ENCODE results near the gene ZNF620. TPM values are rescaled to one million over a fixed set of nuclear protein-coding genes. Genes with fewer than 3 reads are reported as not detected.
"Not testable (repeated sequence)": the region's sequence is repeated elsewhere in the genome, so short reads cannot be mapped to it uniquely, and the experiment has no call there.

Gene ZNF620
- total RNA-seq, 4 donors from 2014 or later, result 1.3 to 12.4 (median 5.9) TPM; not detected in 1

- H3K4me1 ChIP-seq, result no peaks in the 10 kb centered on the region
- DNase-seq, result no peak
- H3K27ac ChIP-seq, result no peak overlapping the region
- intact Hi-C loops (cut with DNase I; ENCODE audit: low total_unique reads), result no loop called here
- TF ChIP-seq CTCF (IDR thresholded peaks at IDR 0.05), result no peak
- TF ChIP-seq POLR2A (IDR thresholded peaks at IDR 0.05), result no peak
- no peak overlapping the region for H3K4me3 ChIP-seq
- H3K27me3 ChIP-seq, result no peaks in the 10 kb centered on the region
- peaks cover 0 to 32% of the 10 kb centered on the region in 2 donors for H3K9me3 ChIP-seq
- H3K36me3 ChIP-seq, result no peaks in the 10 kb centered on the region
Measured at GRCh38 chr3:40532252-40532651, 26.4 kb downstream of the ZNF620 start.

- Histone ChIP-seq H3K27me3 (no peaks in the 10 kb centered on the region), H3K9me3 (peaks cover 0 to 48% of the 10 kb centered on the region in 2 donors), H3K27ac (no peak overlapping the region), H3K4me3 (no peak overlapping the region), H3K36me3 (no peaks in the 10 kb centered on the region), H3K4me1 (no peaks in the 10 kb centered on the region)
- intact Hi-C loops (cut with DNase I; ENCODE audit: low total_unique reads), result no loop called here
- DNase-seq, result no peak
- TF ChIP-seq CTCF (IDR thresholded peaks at IDR 0.05), result no peak
- no peak for TF ChIP-seq POLR2A (IDR thresholded peaks at IDR 0.05)
Measured at GRCh38 chr3:40534283-40534682, 28.4 kb downstream of the ZNF620 start.

- no peak for TF ChIP-seq CTCF (IDR thresholded peaks at IDR 0.05)
- TF ChIP-seq POLR2A (IDR thresholded peaks at IDR 0.05), result no peak
- Histone ChIP-seq H3K27ac (no peak overlapping the region), H3K27me3 (no peaks in the 10 kb centered on the region), H3K36me3 (no peaks in the 10 kb centered on the region), H3K4me1 (no peaks in the 10 kb centered on the region), H3K4me3 (no peak overlapping the region), H3K9me3 (no peaks in the 10 kb centered on the region)
- intact Hi-C loops (cut with DNase I; ENCODE audit: low total_unique reads), result no loop called here
- DNase-seq, result no peak
Measured at GRCh38 chr3:40546816-40547215, 41.0 kb downstream of the ZNF620 start.

- no peak overlapping the region for H3K27ac ChIP-seq
- H3K27me3 ChIP-seq, result no peaks in the 10 kb centered on the region
- no peak for TF ChIP-seq CTCF (IDR thresholded peaks at IDR 0.05)
- TF ChIP-seq POLR2A (IDR thresholded peaks at IDR 0.05), result no peak
- DNase-seq, result no peak
- no peaks in the 10 kb centered on the region for H3K36me3 ChIP-seq
- H3K9me3 ChIP-seq, result no peaks in the 10 kb centered on the region
- no peaks in the 10 kb centered on the region for H3K4me1 ChIP-seq
- intact Hi-C loops (cut with DNase I; ENCODE audit: low total_unique reads), result no loop called here
- no peak overlapping the region for H3K4me3 ChIP-seq
Measured at GRCh38 chr3:40550167-40550566, 44.3 kb downstream of the ZNF620 start.

DNA sequence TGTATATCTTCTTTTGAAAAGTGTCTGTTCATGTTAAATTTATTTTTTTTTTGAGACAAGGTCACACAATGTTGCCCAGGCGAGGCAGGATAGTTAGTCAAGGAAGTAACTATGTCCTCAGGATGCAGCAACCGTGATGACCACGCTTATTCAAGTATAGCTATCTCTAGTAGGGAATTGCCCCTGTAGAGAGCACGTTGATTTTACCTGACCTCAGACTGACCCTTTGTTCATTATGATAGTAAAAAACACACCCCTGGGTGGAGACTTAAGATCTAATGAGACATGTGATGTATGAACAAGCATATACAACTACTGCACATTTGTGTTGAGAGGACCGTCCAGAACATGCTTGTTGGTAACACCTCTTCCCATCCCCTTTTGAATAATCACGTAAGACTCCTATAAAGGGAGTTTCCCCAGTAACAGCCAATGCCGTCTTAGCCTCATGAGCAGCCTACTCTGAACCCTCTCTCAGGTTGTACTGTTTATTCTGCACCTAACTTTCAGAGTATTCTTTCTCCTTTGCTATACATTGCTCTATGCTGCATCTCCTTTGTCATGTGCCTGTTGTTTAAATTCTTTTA is 51.8 kb downstream of the ZNF620 start:
- no peak for DNase-seq
- Histone ChIP-seq H3K27ac (no peak overlapping the region), H3K36me3 (no peaks in the 10 kb centered on the region), H3K27me3 (no peaks in the 10 kb centered on the region), H3K4me3 (no peak overlapping the region), H3K9me3 (no peaks in the 10 kb centered on the region), H3K4me1 (no peaks in the 10 kb centered on the region)
- no peak for TF ChIP-seq POLR2A (IDR thresholded peaks at IDR 0.05)
- no peak for TF ChIP-seq CTCF (IDR thresholded peaks at IDR 0.05)
- intact Hi-C loops (cut with DNase I; ENCODE audit: low total_unique reads), result no loop called here

DNA sequence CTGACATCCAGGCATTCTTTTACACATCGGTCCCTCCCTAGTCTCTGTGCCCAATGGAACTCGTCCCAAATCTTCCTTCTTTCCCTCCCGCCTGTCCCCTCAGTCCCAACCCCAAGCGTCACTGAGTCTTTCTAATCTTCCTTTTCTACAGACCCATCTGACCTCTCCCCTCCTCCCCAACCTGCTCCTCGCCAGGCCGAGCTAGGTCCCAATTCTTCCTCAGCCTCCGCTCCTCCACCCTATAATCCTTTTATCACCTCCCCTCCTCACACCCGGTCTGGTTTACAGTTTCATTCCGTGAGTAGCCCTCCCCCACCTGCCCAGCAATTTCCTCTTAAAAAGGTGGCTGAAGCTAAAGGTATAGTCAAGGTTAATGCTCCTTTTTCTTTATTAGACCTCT is 56.6 kb downstream of the ZNF620 start:
- intact Hi-C loops (cut with DNase I; ENCODE audit: low total_unique reads); H3K4me3 ChIP-seq: not testable (repeated sequence)

DNA sequence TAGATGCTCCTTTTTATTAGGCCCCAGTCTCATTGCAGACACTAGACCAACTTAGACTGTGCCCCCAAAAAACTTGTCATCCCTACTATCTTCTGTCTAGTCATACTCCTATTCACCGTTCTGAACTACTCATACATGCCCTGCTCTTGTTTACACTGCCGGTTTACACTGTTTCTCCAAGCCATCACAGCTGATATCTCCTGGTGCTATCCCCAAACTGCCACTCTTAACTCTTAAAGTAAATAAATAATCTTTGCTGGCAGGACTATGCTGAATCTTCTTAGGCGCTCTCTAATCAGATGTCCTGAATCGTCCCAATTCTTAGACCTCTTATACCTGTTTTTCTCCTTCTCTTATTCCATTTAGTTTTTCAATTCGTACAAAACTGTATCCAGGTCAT is 59.8 kb downstream of the ZNF620 start:
- intact Hi-C loops (cut with DNase I; ENCODE audit: low total_unique reads); DNase-seq; H3K27me3 ChIP-seq: not testable (repeated sequence)

More for the DNA sequence above, 56.6 kb downstream of the ZNF620 start:
- H3K4me1 ChIP-seq, H3K27ac ChIP-seq, DNase-seq, H3K27me3 ChIP-seq, H3K36me3 ChIP-seq, H3K9me3 ChIP-seq: not testable (repeated sequence)

More for the DNA sequence above, 59.8 kb downstream of the ZNF620 start:
- H3K9me3 ChIP-seq, H3K36me3 ChIP-seq, H3K27ac ChIP-seq, H3K4me3 ChIP-seq, H3K4me1 ChIP-seq: not testable (repeated sequence)
